Amniotic stem cell (primary cell): ENCODE measurements around the gene DUSP21.
A peak's percentile ranks its signal among the peaks of the same experiment; 100 is the strongest.
"Not testable (repeated sequence)": the region's sequence is repeated elsewhere in the genome, so short reads cannot be mapped to it uniquely, and the experiment has no call there.

Experiments used
- DNase-seq: peaks from one replicate; lab custom pipeline; 2025; lab: John Stamatoyannopoulos, UW

The DUSP21 gene

GRCh38 chrX:44843753-44844152, at the start of gene DUSP21:
Gene DUSP21, plus strand, starts transcription at chrX:44844021. Its CDS starts 112 bp downstream, at chrX:44844133.
- DNase-seq = no peak

- DNase-seq = no peak
Measured at GRCh38 chrX:44795945-44796450, 47.8 kb upstream of the DUSP21 start.

- no peak for DNase-seq
Measured at GRCh38 chrX:44802613-44803012, 41.2 kb upstream of the DUSP21 start.

- DNase-seq = no peak
Measured at GRCh38 chrX:44815681-44816080, 28.1 kb upstream of the DUSP21 start.

- DNase-seq = no peak
Measured at GRCh38 chrX:44816367-44816766, 27.5 kb upstream of the DUSP21 start.

GRCh38 chrX:44817029-44817428, 26.8 kb upstream of the DUSP21 start:
- no peak for DNase-seq

- no peak for DNase-seq
Measured at GRCh38 chrX:44822601-44823000, 21.2 kb upstream of the DUSP21 start.

- DNase-seq = not testable (repeated sequence)
Measured at GRCh38 chrX:44823193-44823592, 20.6 kb upstream of the DUSP21 start.

- peak; percentile 50 for DNase-seq
Measured at GRCh38 chrX:44828008-44828605, 15.7 kb upstream of the DUSP21 start.

GRCh38 chrX:44829832-44830231, 14.0 kb upstream of the DUSP21 start:
- DNase-seq = no peak

- no peak for DNase-seq
Measured at GRCh38 chrX:44842550-44843317, 1.1 kb upstream of the DUSP21 start.

GRCh38 chrX:44843318-44843702, 511 bp upstream of the DUSP21 start:
- DNase-seq = no peak

GRCh38 chrX:44844204-44844603, 383 bp downstream of the DUSP21 start:
- no peak for DNase-seq

- not testable (repeated sequence) for DNase-seq
Measured at GRCh38 chrX:44850891-44851290, 7.1 kb downstream of the DUSP21 start.

- no peak for DNase-seq
Measured at GRCh38 chrX:44871114-44871645, 27.4 kb downstream of the DUSP21 start.

GRCh38 chrX:44871931-44872820, 28.4 kb downstream of the DUSP21 start:
- no peak for DNase-seq

- DNase-seq = peak; percentile 93
Measured at GRCh38 chrX:44872821-44873414, 29.1 kb downstream of the DUSP21 start, which contains the start of gene KDM6A. Gene KDM6A, plus strand, starts transcription at chrX:44873188. Its CDS starts 364 bp downstream, at chrX:44873552.

- DNase-seq = no peak
Measured at GRCh38 chrX:44873415-44874276, 29.8 kb downstream of the DUSP21 start.

- no peak for DNase-seq
Measured at GRCh38 chrX:44874420-44875184, 30.8 kb downstream of the DUSP21 start.

- DNase-seq = no peak
Measured at GRCh38 chrX:44875185-44875489, 31.3 kb downstream of the DUSP21 start.
